Central memory CD4-positive, alpha-beta T cell (primary cell): ENCODE measurements around the gene LCP1.

Experiments
- DNase-seq: peaks from one replicate; pipeline ENCODE4 v3.0.0; 2022

The LCP1 gene

GRCh38 chr13:46126552-46127357 lies 55.2 kb downstream of the LCP1 start:
- peak; percentile 52 for DNase-seq

DNA sequence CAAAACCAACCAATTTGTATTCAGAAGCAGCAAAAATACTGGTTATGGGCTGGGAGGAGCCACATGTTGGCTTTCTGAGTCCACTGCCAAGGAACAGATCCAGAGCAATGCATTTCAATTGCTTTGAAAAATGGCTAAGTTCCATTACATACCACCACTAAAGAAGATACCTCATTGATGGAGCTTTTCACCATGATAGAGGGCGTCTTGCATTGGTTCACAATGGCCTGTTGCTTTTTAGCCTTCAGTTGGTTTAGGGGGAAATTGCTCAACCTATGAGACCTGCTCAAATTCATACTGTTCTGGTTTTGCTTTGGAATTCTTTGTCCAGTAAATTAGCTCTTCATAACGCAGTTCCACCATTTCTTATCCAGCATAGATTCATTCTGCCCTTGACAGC lies 55.9 kb downstream of the LCP1 start:
- no peak for DNase-seq

- DNase-seq, result peak; percentile 15
Measured at GRCh38 chr13:46124967-46125933, 56.7 kb downstream of the LCP1 start.

DNA sequence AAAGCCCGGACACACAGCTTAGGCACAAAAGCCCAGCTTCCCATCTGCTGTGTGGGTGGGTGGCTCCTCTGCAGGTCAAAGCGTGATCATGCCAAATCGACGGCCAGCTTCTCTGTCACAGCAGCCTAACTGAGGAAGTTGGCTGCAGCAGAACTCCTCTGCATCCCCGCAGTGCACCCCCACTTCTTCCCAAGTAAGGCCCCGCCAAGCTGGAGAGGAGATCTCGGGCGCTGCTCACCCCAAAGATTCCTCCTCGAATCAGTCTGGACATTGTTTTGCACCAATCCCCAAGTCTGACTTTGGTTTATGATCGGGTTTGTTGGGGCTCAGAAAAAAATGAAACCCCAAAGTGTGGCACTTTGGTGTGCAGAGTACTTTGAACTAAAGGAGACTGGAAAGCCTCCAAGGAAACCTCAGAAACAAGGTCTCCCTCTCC lies 57.4 kb downstream of the LCP1 start:
- DNase-seq, result no peak

DNA sequence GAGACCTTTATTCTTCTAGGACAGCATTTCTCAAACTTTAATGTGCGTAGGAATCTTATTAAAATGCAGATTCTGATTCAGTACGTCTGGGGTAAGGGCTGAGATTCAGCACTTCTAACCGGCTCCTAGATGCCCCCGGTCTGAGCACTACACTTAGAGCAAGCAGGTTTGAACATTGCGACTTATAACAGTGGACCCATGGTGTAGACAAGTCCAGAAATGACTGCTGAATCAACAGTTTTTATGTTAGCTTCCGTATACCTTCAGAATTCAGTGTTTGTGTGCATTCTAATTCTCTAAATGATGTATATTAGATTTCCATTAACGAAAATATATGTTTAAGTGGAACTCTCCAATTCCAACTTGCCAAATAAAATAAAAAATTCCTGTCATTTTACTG lies 59.7 kb downstream of the LCP1 start:
- no peak for DNase-seq

DNA sequence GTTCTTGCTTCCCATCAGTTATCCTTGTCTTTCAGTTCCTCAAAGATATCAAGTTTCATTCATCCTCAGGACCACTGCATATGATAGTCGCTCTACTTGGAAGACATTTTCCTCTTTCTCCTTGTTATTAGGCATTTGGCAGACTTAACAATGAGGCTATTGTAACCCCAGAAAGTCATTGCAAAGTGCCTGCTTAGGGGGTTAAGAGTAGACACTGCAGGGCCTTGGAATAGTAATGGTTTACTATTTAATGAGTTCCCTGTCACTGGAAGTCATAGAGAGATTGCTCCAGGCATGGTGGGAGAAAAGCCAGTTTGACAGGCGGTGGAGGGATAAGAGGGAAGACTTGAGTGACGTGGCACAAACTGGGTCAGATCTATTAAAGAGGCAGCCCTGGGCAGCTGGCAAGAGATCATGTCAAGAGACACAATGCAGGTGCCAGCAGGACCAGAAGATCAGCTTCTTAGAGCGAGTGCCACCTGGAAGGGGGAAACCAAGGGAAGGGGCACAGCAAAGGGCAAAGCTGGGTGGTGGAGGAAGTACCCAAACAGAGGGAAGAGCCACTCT lies 60.3 kb downstream of the LCP1 start:
- DNase-seq, result no peak

- DNase-seq, result no peak
Measured at GRCh38 chr13:46121033-46121432, 60.9 kb downstream of the LCP1 start.

- DNase-seq, result no peak
Measured at GRCh38 chr13:46119883-46120614, 61.9 kb downstream of the LCP1 start.

DNA sequence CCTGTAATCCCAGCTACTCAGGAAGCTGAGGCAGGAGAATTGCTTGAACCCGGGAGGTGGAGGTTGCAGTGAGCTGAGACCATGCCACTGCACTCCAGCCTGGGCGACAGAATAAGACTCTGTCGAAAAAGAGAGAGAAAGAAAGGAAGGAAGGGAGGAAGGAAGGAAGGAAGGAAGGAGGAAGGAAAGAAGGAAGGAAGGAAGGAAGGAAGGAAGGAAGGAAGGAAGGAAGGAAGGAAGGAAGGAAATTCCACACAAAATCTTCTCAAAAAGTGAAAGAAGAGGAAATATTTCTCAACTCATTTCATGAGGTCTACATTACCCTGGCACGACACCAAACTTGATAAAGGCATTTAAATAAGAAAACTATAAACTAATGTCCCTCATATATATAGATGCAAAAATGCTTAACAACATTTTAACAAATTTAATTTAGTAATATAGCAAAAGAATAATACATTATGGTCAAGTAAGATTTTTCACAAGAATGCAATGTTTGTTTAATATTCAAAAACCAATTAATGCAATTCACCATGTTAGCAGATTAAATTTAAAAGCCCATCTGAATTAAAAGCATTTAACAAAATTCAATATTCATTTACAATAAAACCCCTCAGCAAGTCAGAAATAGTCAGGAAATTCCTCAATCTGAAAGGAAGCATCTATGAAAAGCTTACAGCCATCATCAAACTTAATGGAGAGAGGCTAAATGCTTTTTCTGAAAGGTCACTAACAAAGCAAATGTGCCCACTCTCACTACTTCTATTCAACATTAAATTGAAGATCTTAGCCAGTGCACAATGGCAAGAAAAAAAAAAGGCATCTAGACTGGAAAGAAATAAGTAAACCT lies 65.1 kb downstream of the LCP1 start:
- DNase-seq, result no peak

DNA sequence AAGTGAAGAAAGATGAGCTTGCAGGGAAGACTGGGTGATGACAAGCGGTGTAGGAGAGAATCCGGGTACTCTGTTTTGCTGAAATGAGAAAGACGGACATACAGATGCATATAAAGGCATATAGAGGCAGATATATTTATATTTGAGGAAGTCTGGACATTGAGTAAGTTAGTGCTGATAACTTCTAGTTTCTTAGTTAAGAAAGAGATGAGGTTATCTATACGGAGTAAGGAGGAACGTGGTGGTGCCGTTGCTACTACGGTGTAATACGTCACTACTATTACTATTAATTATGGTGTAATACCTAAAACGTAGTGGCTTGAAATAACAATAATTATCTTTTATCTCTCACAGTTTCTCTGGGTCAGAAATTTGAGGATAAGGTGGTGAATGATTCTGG lies 67.4 kb downstream of the LCP1 start:
- DNase-seq, result no peak

DNA sequence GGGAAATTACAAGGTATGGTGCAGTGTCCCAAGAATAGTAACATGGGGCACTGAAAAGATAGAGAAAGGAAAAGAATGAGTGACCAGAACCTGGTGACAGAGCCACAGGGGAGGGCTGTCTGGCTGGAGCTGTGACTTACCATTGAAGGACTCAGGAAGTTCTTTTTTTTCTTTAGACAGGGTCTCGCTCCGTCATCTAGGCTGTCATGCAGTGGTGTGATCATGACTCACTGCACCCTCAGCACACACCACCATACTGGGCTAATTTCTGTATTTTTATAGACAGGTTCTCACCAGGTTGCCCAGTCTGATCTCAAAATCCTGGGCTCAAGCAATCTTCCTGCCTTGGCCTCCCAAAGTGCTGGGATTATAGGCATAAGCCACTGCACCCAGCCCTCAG lies 68.4 kb downstream of the LCP1 start:
- DNase-seq, result no peak

- DNase-seq, result no peak
Measured at GRCh38 chr13:46111151-46111550, 70.8 kb downstream of the LCP1 start.

GRCh38 chr13:46109451-46109850 lies 72.5 kb downstream of the LCP1 start:
- DNase-seq, result no peak

DNA sequence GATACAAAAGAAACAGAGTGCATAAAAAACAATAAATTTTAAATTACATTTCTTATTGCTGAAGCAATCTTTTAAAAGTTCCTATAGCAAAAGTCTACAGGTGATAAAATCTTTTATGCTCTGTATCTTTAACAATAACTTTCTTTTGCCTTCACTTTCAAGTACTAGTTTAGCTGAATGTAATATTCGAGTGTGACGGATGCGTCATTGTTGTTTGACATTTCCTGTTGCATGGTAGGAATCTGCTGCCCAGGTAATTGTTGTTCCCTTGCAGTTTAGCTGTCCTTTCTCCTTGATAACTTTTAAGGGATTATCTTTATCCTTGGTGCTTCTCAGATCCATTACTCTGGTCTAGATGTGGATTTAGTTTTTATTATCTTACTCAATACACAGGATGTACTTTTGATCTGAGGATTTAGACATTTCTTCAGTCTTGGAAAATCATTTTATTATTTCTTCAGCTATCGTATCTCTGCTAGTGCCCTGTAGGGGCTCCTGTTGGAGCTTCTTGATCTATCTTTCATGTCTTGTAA lies 75.1 kb downstream of the LCP1 start:
- no peak for DNase-seq

GRCh38 chr13:46104868-46105267 lies 77.1 kb downstream of the LCP1 start, which contains the start of gene CPB2:
TSS of gene CPB2 (minus strand) at chr13:46105033. CDS start at chr13:46105009, 24 bp downstream.
- DNase-seq, result no peak

DNA sequence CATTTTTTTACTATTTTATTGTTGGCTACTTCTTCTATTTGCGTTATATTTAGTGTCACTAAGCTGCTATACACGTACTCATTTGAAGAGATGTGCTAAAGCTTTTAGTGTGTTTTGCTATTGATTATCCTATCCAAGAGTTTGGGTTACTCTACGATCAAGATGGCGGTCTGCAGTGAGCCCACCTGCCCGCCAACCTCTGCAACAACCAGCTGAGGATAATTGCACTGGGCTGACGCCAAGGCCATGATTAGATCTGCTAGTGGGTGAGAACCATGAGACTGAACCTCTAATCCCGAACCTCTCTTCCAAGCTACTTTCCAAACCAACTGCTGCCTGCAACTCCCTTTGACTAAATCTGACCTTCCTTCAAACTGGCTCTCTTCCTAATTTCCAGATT lies 78.9 kb downstream of the LCP1 start:
- no peak for DNase-seq

- DNase-seq, result no peak
Measured at GRCh38 chr13:46102255-46102605, 79.7 kb downstream of the LCP1 start.

GRCh38 chr13:46101484-46102254 lies 80.3 kb downstream of the LCP1 start:
- no peak for DNase-seq

- DNase-seq, result no peak
Measured at GRCh38 chr13:46101002-46101401, 81.0 kb downstream of the LCP1 start.

DNA sequence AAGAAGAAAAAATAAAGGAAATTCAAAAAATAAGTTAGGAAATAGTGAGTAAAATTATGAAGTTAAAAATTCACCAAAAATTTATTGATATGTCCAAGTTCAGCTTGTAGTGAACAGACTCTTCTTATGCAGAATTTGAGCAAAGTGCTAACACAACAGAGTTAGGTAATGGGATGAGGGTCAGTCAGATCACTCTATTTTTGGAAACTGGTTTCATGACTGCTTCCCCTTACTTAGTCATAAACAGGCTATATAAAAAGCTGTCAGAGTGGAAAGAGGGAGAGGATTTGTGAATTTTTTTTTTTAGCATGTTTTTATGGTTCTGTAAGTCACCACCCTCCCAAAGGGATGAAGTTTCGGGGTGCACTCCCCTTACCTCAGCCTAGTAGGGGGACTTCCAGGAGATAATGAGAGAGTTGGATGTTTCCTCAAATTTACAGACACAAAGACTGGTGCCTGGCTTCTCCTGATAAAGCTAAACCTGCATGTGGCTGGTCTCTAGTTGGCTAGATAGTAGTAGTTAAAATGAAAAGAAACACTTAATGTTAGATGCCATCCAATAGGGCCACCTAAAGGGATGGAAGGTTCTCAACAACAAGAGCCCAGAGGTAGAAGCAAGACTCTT lies 81.7 kb downstream of the LCP1 start:
- no peak for DNase-seq
